HFFc6 (cell line): ENCODE data around the gene TMEM187. TPM values are rescaled to one million over a fixed set of nuclear protein-coding genes. Genes with fewer than 3 reads are reported as not detected.
A peak's percentile ranks its signal among the peaks of the same experiment; 100 is the strongest.

Experiments
- DNase-seq: peaks from one replicate; pipeline ENCODE4 v3.0.0-alpha.2; 2018
- H3K27ac Mint-ChIP-seq: 2 replicates; pipeline ENCODE4 v1.8.0; 2020; ENCODE audit warnings: mild to moderate bottlenecking, mixed read lengths
- H3K27me3 Mint-ChIP-seq: 2 replicates; pipeline ENCODE4 v1.8.0; 2021; ENCODE audit warnings: mild to moderate bottlenecking, moderate library complexity, mixed read lengths; ENCODE audit not compliant: insufficient read depth
- H3K36me3 Mint-ChIP-seq: 2 replicates; pipeline ENCODE4 v1.8.0; 2021; ENCODE audit warnings: low read depth, mixed read lengths
- H3K4me1 Mint-ChIP-seq: 2 replicates; pipeline ENCODE4 v1.8.0; 2020; ENCODE audit warnings: low read depth, mixed read lengths
- H3K4me3 Mint-ChIP-seq: 2 replicates; pipeline ENCODE4 v1.8.0; 2020; ENCODE audit warnings: mild to moderate bottlenecking, moderate library complexity, mixed read lengths
- H3K9me3 Mint-ChIP-seq: 2 replicates; pipeline ENCODE4 v1.8.0; 2020; ENCODE audit warnings: mild to moderate bottlenecking, mixed read lengths
- CTCF ChIP-seq: fragments of 200-600 bp; sonication (generic); IDR thresholded peaks from 2 replicates; pipeline ENCODE4 v1.5.0; 2021; ENCODE audit warnings: antibody characterized with exemption, mild to moderate bottlenecking
- total RNA-seq, 6 experiments: library from RNA; stranded (reverse); fragmentation: NEBNext Ultra II Directional; extraction: Animal tissue kit (Norgen Biotek cat#: 25700); gene quantifications; 2 replicates in 1 of 6; 3 replicates in 5 of 6; pipeline ENCODE4 v1.2.3, GENCODE V29; 2021

TMEM187 gene
- total RNA-seq, 6 experiments from 2014 or later: 3.1 to 8.0 (median 5.7) TPM

- H3K4me1 Mint-ChIP-seq: peaks cover 37% of the 10 kb centered on the region
- no peak for TF ChIP-seq CTCF
- DNase-seq: peak; percentile 77
- peaks cover 2% of the 10 kb centered on the region for H3K27me3 Mint-ChIP-seq
- H3K9me3 Mint-ChIP-seq: no peaks in the 10 kb centered on the region
- peaks cover 13% of the 10 kb centered on the region for H3K36me3 Mint-ChIP-seq
- H3K27ac Mint-ChIP-seq: peak overlapping the region; percentile 100
- H3K4me3 Mint-ChIP-seq: peak overlapping the region; percentile 99
Observed at GRCh38 chrX:153971124-153971449, 1.5 kb upstream of the TMEM187 start.

GRCh38 chrX:153971450-153972367 is 845 bp upstream of the TMEM187 start, which contains the start of gene HCFC1:
HCFC1 (minus strand) TSS chrX:153971818; CDS start chrX:153970840, 978 bp downstream.
- H3K36me3 Mint-ChIP-seq: peaks cover 13% of the 10 kb centered on the region
- peaks cover 31% of the 10 kb centered on the region for H3K4me1 Mint-ChIP-seq
- H3K9me3 Mint-ChIP-seq: no peaks in the 10 kb centered on the region
- peak; percentile 83 for DNase-seq
- H3K27me3 Mint-ChIP-seq: peaks cover 2% of the 10 kb centered on the region
- no peak for TF ChIP-seq CTCF
- peak within 1 kb of the TSS; percentile 100 for H3K27ac Mint-ChIP-seq
- H3K4me3 Mint-ChIP-seq: peak within 1 kb of the TSS; percentile 99

- Mint-ChIP-seq H3K27ac (peak overlapping the region; percentile 93), H3K4me1 (peaks cover 15% of the 10 kb centered on the region), H3K4me3 (peak overlapping the region; percentile 90), H3K9me3 (no peaks in the 10 kb centered on the region), H3K27me3 (peaks cover 2% of the 10 kb centered on the region), H3K36me3 (peaks cover 8% of the 10 kb centered on the region)
- no peak for DNase-seq
- no peak for TF ChIP-seq CTCF
Observed at GRCh38 chrX:153973127-153974002, 811 bp downstream of the TMEM187 start.

GRCh38 chrX:153974003-153974725 is 1.6 kb downstream of the TMEM187 start:
- H3K27ac Mint-ChIP-seq: peak overlapping the region; percentile 54; the same call in 1 of the 2 replicates

More at GRCh38 chrX:153974003-153974725, 1.6 kb downstream of the TMEM187 start:
- no peak for TF ChIP-seq CTCF
- no peaks in the 10 kb centered on the region for H3K9me3 Mint-ChIP-seq
- H3K36me3 Mint-ChIP-seq: peaks cover 8% of the 10 kb centered on the region
- peaks cover 2% of the 10 kb centered on the region for H3K27me3 Mint-ChIP-seq
- no peak for DNase-seq
- no peak overlapping the region for H3K4me3 Mint-ChIP-seq
- peaks cover 13% of the 10 kb centered on the region; the same call in 1 of the 2 replicates for H3K4me1 Mint-ChIP-seq
